ENCODE results near the gene GLRX2.
A peak's percentile ranks its signal among the peaks of the same experiment; 100 is the strongest.

The GLRX2 gene

GRCh38 chr1:193094112-193094511, 11.1 kb downstream of the GLRX2 start:
- H3K4me3 ChIP-seq: no peak overlapping the region
- no peak overlapping the region for H3K9ac ChIP-seq
- H3K27ac ChIP-seq: no peak overlapping the region
- 0 out of 2 replicates have a peak, but pooled peaks have one; percentile 15 for TF ChIP-seq Cebpa-rat (IDR thresholded peaks at IDR 0.05)
- H4K20me1 ChIP-seq: no peaks in the 10 kb centered on the region
- no peaks in the 10 kb centered on the region for H3K9me3 ChIP-seq
- H3K4me1 ChIP-seq: no peaks in the 10 kb centered on the region
- H3K36me3 ChIP-seq: peaks cover 67% of the 10 kb centered on the region
- H3K27me3 ChIP-seq: no peaks in the 10 kb centered on the region
- no peak overlapping the region for H3K4me2 ChIP-seq

GRCh38 chr1:193090865-193091264, 14.3 kb downstream of the GLRX2 start:
- Histone ChIP-seq H3K4me3 (no peak overlapping the region), H3K4me2 (no peak overlapping the region), H3K9me3 (no peaks in the 10 kb centered on the region), H3K9ac (no peak overlapping the region), H3K27ac (no peak overlapping the region), H3K36me3 (peaks cover 41% of the 10 kb centered on the region), H3K4me1 (no peaks in the 10 kb centered on the region), H4K20me1 (no peaks in the 10 kb centered on the region), H3K27me3 (no peaks in the 10 kb centered on the region)
- no peak for TF ChIP-seq Cebpa-rat (IDR thresholded peaks at IDR 0.05)

GRCh38 chr1:193087893-193088292, 17.3 kb downstream of the GLRX2 start:
- no peaks in the 10 kb centered on the region for H3K27me3 ChIP-seq
- H3K27ac ChIP-seq: no peak overlapping the region
- TF ChIP-seq Cebpa-rat (IDR thresholded peaks at IDR 0.05): no peak
- peaks cover 40% of the 10 kb centered on the region for H3K36me3 ChIP-seq
- H4K20me1 ChIP-seq: no peaks in the 10 kb centered on the region
- no peaks in the 10 kb centered on the region for H3K9me3 ChIP-seq
- H3K9ac ChIP-seq: no peak overlapping the region
- no peak overlapping the region for H3K4me2 ChIP-seq
- no peaks in the 10 kb centered on the region for H3K4me1 ChIP-seq
- H3K4me3 ChIP-seq: no peak overlapping the region

GRCh38 chr1:193086342-193086741, 18.9 kb downstream of the GLRX2 start:
- H3K4me1 ChIP-seq: no peaks in the 10 kb centered on the region
- H3K4me2 ChIP-seq: no peak overlapping the region
- peaks cover 47% of the 10 kb centered on the region for H3K36me3 ChIP-seq
- no peaks in the 10 kb centered on the region for H3K27me3 ChIP-seq
- H3K27ac ChIP-seq: no peak overlapping the region
- no peaks in the 10 kb centered on the region for H3K9me3 ChIP-seq
- no peak; the same call in 1 of the 2 replicates for TF ChIP-seq Cebpa-rat (IDR thresholded peaks at IDR 0.05)
- no peaks in the 10 kb centered on the region for H4K20me1 ChIP-seq
- no peak overlapping the region for H3K4me3 ChIP-seq
- H3K9ac ChIP-seq: no peak overlapping the region

GRCh38 chr1:193085263-193085662, 20.0 kb downstream of the GLRX2 start:
- no peak overlapping the region for H3K4me2 ChIP-seq
- no peak overlapping the region for H3K27ac ChIP-seq
- no peak overlapping the region for H3K4me3 ChIP-seq
- no peak overlapping the region for H3K9ac ChIP-seq
- H4K20me1 ChIP-seq: no peaks in the 10 kb centered on the region
- no peaks in the 10 kb centered on the region for H3K4me1 ChIP-seq
- no peak for TF ChIP-seq Cebpa-rat (IDR thresholded peaks at IDR 0.05)
- H3K27me3 ChIP-seq: no peaks in the 10 kb centered on the region
- peaks cover 53% of the 10 kb centered on the region for H3K36me3 ChIP-seq
- H3K9me3 ChIP-seq: no peaks in the 10 kb centered on the region

- Histone ChIP-seq H3K4me1 (no peaks in the 10 kb centered on the region), H3K27ac (no peak overlapping the region), H3K9me3 (peaks cover 7% of the 10 kb centered on the region; the same call in 1 of the 2 replicates), H3K27me3 (no peaks in the 10 kb centered on the region), H3K4me3 (no peak overlapping the region), H3K36me3 (peaks cover 65% of the 10 kb centered on the region), H3K4me2 (no peak overlapping the region), H3K9ac (no peak overlapping the region), H4K20me1 (no peaks in the 10 kb centered on the region)
- no peak for TF ChIP-seq Cebpa-rat (IDR thresholded peaks at IDR 0.05)
Observed at GRCh38 chr1:193083365-193084088, 21.7 kb downstream of the GLRX2 start.

GRCh38 chr1:193079187-193079586, 26.0 kb downstream of the GLRX2 start:
- TF ChIP-seq Cebpa-rat (IDR thresholded peaks at IDR 0.05): no peak
- peaks cover 82% of the 10 kb centered on the region for H3K36me3 ChIP-seq
- H3K9ac ChIP-seq: no peak overlapping the region
- H3K27me3 ChIP-seq: no peaks in the 10 kb centered on the region
- peaks cover 19% of the 10 kb centered on the region for H3K9me3 ChIP-seq
- no peaks in the 10 kb centered on the region for H3K4me1 ChIP-seq
- no peak overlapping the region for H3K4me3 ChIP-seq
- no peak overlapping the region for H3K4me2 ChIP-seq
- H3K27ac ChIP-seq: no peak overlapping the region
- peaks cover 5% of the 10 kb centered on the region; the same call in 1 of the 2 replicates for H4K20me1 ChIP-seq

GRCh38 chr1:193077991-193078390, 27.2 kb downstream of the GLRX2 start:
- Histone ChIP-seq H3K9me3 (peaks cover 19% of the 10 kb centered on the region), H3K4me3 (no peak overlapping the region), H3K27me3 (no peaks in the 10 kb centered on the region), H4K20me1 (peaks cover 5% of the 10 kb centered on the region; the same call in 1 of the 2 replicates), H3K9ac (no peak overlapping the region), H3K4me2 (no peak overlapping the region), H3K4me1 (no peaks in the 10 kb centered on the region), H3K27ac (no peak overlapping the region), H3K36me3 (peaks cover 76% of the 10 kb centered on the region)
- TF ChIP-seq Cebpa-rat (IDR thresholded peaks at IDR 0.05): no peak

- Histone ChIP-seq H3K4me2 (no peak overlapping the region), H3K9ac (no peak overlapping the region), H3K27ac (no peak overlapping the region)
Observed at GRCh38 chr1:193070942-193071341, 34.3 kb downstream of the GLRX2 start.

GRCh38 chr1:193070386-193070753, 34.8 kb downstream of the GLRX2 start:
- Histone ChIP-seq H3K9me3 (no peaks in the 10 kb centered on the region), H3K4me2 (no peak overlapping the region), H3K27ac (no peak overlapping the region), H3K36me3 (peaks cover 45% of the 10 kb centered on the region), H3K4me3 (no peak overlapping the region), H4K20me1 (peaks cover 52% of the 10 kb centered on the region), H3K4me1 (peaks cover 7% of the 10 kb centered on the region; the same call in 1 of the 2 replicates), H3K9ac (no peak overlapping the region), H3K27me3 (no peaks in the 10 kb centered on the region)
- TF ChIP-seq Cebpa-rat (IDR thresholded peaks at IDR 0.05): no peak

More at GRCh38 chr1:193070942-193071341, 34.3 kb downstream of the GLRX2 start:
- peaks cover 49% of the 10 kb centered on the region for H3K36me3 ChIP-seq
- TF ChIP-seq Cebpa-rat (IDR thresholded peaks at IDR 0.05): no peak
- H3K4me1 ChIP-seq: peaks cover 7% of the 10 kb centered on the region; the same call in 1 of the 2 replicates
- H3K4me3 ChIP-seq: no peak overlapping the region
- peaks cover 46% of the 10 kb centered on the region for H4K20me1 ChIP-seq
- H3K9me3 ChIP-seq: no peaks in the 10 kb centered on the region
- H3K27me3 ChIP-seq: no peaks in the 10 kb centered on the region
